Right renal pelvis (tissue), 4 donors: Measurements from ENCODE around the gene CDKN2C. TPM values are rescaled to one million over a fixed set of nuclear protein-coding genes. Genes with fewer than 3 reads are reported as not detected.
"Not testable (repeated sequence)": the region's sequence is repeated elsewhere in the genome, so short reads cannot be mapped to it uniquely, and the experiment has no call there.

ENCODE experiments used
- DNase-seq, 4 donors: peaks; one replicate each; pipeline ENCODE4 v3.0.0-alpha.2; 2013; ENCODE audit warnings: low read depth in 4 of 4, low spot score in 3 of 4, missing footprints in 1 of 4
- polyA plus RNA-seq, 4 donors: library from polyadenylated mRNA; unstranded; fragments of 120-200 nt; gene quantifications; one replicate each; pipeline ENCODE4 v1.2.1, GENCODE V29; 2013; ENCODE audit not compliant: insufficient read length in 4 of 4

CDKN2C gene
- polyA plus RNA-seq, 4 donors = 10.1 to 12.0 (median 10.9) TPM

GRCh38 chr1:50978144-50978851 is 8.3 kb downstream of the CDKN2C start:
- no peak for DNase-seq

GRCh38 chr1:50978852-50979781 is 9.1 kb downstream of the CDKN2C start:
- DNase-seq = no peak

DNA sequence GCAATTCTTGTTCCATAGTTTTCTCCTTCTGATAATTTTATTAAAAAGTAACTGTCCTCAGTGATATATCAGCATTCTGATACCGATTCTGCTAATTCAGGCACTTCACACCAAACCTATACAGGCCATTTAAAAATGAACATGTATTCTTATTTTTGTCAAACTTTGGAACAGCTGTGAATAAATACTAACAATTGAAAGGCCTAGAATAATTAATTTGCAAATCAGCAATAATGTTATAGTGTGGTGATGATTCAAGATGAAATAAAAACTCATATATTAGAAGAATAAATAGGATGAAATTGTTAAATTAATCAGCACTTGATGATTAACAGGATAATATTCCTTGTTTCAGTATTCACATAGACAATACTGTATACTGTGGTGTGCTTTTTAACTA is 9.9 kb downstream of the CDKN2C start:
- no peak for DNase-seq

DNA sequence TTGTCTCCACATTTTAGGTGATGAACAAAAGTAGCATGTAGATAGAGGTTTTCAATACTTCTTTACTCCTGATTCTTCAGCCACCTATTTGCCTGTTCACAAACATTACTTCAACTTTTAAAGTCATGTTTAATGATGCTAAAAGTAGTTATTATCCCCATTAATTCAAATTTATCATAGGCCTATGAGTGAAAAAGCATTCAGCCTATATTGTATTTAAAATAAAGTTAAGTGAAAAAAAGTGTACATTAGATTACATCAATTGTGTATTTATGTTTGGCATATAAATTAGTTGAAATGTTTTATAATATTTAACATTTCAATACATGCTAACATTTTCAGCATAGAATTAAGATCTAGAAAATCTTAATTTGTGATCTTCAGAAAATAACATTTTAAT is 10.5 kb downstream of the CDKN2C start:
- no peak for DNase-seq

- DNase-seq = no peak
These were observed 11.7 kb downstream of the CDKN2C start for GRCh38 chr1:50981741-50982140.

- DNase-seq = no peak
These were observed 12.6 kb downstream of the CDKN2C start for GRCh38 chr1:50982611-50983010.

DNA sequence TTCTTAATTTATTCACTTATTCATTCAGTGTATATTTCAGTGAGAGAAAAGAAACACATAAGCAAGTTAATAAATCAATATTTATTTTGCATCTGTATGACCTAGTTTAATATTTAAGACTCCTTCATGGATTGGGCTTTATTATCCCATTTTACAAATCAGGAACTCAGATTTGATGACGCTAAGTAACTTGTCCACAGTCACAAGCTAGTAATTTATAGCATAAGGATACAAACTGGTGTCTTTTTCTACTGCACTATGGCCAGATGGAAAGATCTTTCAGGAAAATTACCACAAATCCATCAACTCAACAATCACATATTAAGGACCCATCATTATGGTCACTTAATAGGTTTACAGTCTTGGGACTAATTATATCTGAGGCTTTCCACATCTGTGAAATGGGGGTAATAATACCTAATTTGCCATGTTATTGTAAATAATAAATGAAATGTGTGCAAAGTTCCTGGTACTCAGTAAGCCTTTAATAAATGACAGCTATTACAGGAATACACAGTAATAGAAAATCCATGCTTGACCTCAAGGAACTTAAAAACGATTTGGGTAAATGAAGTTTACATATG is 13.3 kb downstream of the CDKN2C start:
- no peak for DNase-seq

GRCh38 chr1:50985094-50985493 is 15.0 kb downstream of the CDKN2C start:
- DNase-seq = no peak

- no peak for DNase-seq
These were observed 16.6 kb downstream of the CDKN2C start for GRCh38 chr1:50986653-50987052.

DNA sequence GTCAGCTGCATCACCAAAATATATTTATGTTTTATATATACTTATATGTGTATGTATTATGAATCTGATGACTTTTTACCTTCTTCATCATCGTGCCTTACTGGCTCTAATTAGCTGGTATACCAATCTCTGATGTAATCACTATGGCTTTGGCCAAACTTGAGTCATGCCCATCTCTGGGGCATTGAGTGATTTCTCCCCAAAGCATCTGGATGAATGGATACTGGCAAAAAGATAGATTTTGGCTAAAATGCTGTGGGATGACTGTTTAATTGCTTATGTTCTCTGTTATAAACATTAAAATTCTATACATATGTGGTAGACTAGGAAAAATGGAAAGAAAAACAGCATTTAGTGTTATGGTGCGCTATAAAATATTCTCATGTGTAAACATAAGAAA is 19.6 kb downstream of the CDKN2C start:
- no peak for DNase-seq

GRCh38 chr1:50992532-50993318 is 22.7 kb downstream of the CDKN2C start:
- no peak for DNase-seq

DNA sequence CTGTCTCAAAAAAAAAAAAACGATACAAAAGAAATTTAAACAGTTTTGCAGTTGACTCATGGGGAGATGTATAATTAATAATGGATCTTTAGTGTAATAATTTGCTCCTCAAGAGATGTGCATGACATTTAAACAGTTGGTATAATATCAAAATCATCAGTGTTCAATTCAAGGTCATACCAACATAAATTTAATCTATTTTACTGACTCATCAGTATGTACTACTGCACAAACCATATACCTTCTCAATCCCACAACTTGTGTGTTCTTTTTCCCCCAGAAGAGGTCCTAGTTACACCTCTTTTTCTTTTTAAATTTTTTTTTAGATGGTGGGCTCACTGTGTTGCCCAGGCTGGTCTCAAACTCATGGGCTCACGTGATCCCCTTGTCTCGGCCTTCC is 23.6 kb downstream of the CDKN2C start:
- DNase-seq = no peak

DNA sequence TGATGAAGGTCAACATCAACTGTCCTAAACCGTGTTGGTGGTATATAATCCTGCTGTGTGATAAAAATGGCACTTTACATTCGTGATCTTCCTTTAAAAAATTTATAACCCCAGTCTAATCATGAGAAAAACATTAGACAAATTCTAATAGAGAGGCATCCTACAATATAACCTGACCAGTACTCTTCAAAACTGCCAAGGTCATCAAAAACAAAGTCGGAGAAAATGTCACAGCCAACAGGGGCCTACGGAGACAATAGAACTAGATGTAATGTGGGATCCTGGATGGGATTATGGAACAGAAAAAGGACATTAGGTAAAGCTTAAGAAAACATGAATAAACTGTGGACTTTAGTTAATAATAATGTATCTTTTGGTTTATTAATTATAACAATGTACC is 25.0 kb downstream of the CDKN2C start:
- DNase-seq = no peak

DNA sequence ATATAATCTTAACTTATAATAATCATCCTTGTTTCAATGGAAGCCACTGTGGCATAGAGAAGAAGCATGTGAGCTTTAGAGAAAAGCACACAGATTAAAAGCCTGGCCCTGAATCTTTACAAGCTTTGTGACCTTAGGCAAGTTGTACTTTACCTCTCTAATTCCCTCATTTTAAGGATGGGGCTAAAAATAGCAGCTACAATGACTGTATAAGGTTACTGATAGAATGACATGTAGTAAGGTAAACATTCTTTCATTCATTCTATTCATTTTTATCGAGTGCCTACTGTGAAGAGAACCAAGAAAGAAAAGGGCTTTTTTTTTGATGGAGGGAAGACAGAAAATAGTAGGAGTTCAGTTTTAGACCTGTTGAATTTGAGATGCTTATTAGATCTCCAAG is 25.6 kb downstream of the CDKN2C start:
- no peak for DNase-seq

DNA sequence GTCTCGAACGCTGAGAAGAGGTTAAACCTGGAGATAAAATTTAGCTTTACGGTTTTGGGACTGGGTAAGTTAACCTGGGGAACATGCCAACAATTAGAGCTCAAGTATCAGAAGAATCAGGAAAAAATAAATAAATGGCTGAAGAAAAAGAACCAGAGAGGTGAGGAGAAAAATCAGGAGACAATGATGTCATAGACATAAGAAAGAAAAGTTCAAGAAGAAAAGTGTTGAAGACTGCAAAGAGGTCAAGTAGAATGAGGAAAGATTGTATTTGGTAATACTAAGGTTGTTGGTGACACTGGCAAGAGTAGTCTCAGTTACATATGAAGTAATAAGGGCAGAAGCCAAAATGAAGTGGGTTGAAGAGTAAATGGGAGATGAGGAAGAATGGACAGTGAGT is 26.0 kb downstream of the CDKN2C start:
- DNase-seq = no peak

- not testable (repeated sequence) for DNase-seq
These were observed 29.3 kb downstream of the CDKN2C start for GRCh38 chr1:50999375-50999774.

- no peak for DNase-seq
These were observed 30.1 kb downstream of the CDKN2C start for GRCh38 chr1:51000160-51000559.

- DNase-seq = no peak
These were observed 30.6 kb downstream of the CDKN2C start for GRCh38 chr1:51000651-51001050.

DNA sequence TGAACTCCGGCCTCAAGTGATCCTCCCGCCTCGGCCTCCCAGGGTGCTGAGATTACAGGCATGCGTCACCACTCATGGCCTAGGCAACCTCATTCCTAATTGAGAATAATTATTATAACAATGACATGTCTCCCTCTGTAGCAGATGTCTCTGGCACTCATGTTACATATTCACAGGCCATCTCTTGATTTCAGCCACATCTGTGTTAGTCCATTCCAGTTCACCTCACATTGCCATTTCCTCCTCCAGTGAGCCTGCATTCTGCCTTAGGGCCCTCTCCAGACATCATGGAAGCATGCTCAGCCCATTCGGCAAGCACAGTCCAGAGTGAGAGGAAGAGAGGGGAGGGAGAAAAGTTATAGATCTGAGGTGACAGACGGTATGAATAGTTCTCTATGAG is 32.5 kb downstream of the CDKN2C start:
- no peak for DNase-seq

DNA sequence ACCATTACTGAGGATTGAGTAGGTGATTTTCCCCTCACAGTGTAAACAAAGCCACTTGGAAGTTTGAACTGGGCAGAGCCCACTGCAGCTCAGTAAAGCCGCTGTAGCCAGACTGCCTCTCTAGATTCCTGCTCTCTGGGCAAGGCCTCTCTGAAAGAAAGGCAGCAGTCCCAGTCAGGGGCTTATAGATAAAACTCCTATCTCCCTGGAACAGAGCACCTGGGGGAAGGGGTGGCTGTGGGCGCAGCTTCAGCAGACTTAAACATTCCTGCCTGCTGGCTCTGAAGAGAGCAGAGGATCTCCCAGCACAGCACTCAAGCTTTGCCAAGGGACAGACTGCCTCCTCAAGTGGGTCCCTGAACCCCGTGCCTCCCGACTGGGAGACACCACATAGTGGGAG is 35.5 kb downstream of the CDKN2C start:
- DNase-seq = not testable (repeated sequence)

DNA sequence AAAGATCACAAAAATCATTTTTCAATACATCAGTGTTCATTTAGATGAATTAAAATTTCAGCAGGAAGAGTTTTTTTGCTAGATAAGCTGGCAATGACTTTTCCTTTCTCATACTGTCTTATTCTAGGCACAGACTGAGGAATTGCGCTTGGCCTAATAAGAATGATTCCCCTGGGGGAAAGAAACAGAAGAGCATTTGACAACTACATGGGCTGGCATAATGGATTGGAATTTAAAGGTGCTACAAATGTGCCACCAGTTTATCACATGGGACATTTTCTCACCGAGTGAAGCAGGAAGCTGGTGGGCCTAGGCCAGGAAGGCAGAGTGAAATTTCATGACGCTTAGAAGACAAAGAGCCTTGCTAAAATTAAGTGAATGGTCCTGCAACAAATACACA is 39.3 kb downstream of the CDKN2C start:
- DNase-seq = no peak
